ENCODE data around the gene GNG7. TPM values are rescaled to one million over a fixed set of nuclear protein-coding genes. Genes with fewer than 3 reads are reported as not detected.

Gene GNG7
- total and polyA plus RNA-seq, 10 of the 15 experiments (the other 5 are each of a cell fraction or from before 2014, with no cell fraction given), result 1.9 to 13.6 (median 6.5) TPM

- TF ChIP-seq MLLT1 (IDR thresholded peaks at IDR 0.05), result 0 out of 2 replicates have a peak, but pooled peaks have one; percentile 52
- TF ChIP-seq USF2 (IDR thresholded peaks at IDR 0.05; ENCODE audit: borderline replicate concordance, low read depth, low read length), result no peak
These were observed 239.7 kb downstream of the GNG7 start (continued) for GRCh38 chr19:2462635-2463421.

- no peaks in the 10 kb centered on the region for H4K20me1 ChIP-seq (ENCODE audit: control insufficient read depth, insufficient read depth)
- peak overlapping the region; percentile 93 for H3K4me2 ChIP-seq (ENCODE audit: control insufficient read depth, insufficient read depth)
- no peaks in the 10 kb centered on the region for H3K4me1 ChIP-seq (ENCODE audit: control insufficient read depth, insufficient read depth, low read length)
- peak overlapping the region; percentile 78 for H3K9ac ChIP-seq (ENCODE audit: control insufficient read depth, insufficient read depth, low read length)
- ATAC-seq, result peak; percentile 90
- ChIA-PET POLR2A (interaction anchor here (0.6 to 1.4 kb wide), 5 partner anchors 14 to 161 kb away, joined by 3 to 7 read pairs (median 3); partner anchors contain the start of genes GADD45B and TIMM13), SMC1A (ENCODE audit: uncharacterized antibody, unreplicated experiment) (interaction anchor here (1.0 to 1.5 kb wide), 3 partner anchors 8 to 159 kb away, joined by 3 to 4 read pairs (median 4); partner anchors contain the start of gene GADD45B), CTCF (interaction anchor here (1.1 to 1.2 kb wide), 2 partner anchors 14 to 146 kb away, joined by 3 to 4 read pairs; partner anchors contain the start of gene GADD45B), RAD21 (ENCODE audit: unreplicated experiment) (interaction anchor here (0.7 to 1.7 kb wide), 2 partner anchors 10 to 14 kb away, joined by 3 to 7 read pairs; partner anchors contain the start of gene GADD45B)
- DNase-seq (ENCODE audit: low read depth, low spot score), result no peak
- H3K36me3 ChIP-seq (ENCODE audit: control insufficient read depth in 2 of 2, insufficient read depth in 2 of 2, low read length in 1 of 2), result no peaks in the 10 kb centered on the region
- in situ Hi-C loops (cut with MboI), result no loop called here
- intact Hi-C loops (cut with micrococcal nuclease; ENCODE audit: unreplicated experiment), result loop anchor here (10.0 kb wide), 1 partner anchor 283 kb away; the partner anchor contains the start of gene SLC39A3
- H3K9me3 ChIP-seq (replicated peaks; ENCODE audit: control insufficient read depth, insufficient read depth, low read length), result no peaks in the 10 kb centered on the region
- peak overlapping the region; percentile 96 for H2AFZ ChIP-seq (ENCODE audit: control insufficient read depth, low read depth, low read length)
- 4% methylated on average over 61 of the region's 62 CpGs for WGBS (ENCODE audit: insufficient coverage, insufficient replicate concordance, low lambda C conversion rate, missing lambda C conversion rate)
- no TSS peak for BruUV-seq (replicated peaks)
- H3K79me2 ChIP-seq (ENCODE audit: control insufficient read depth, insufficient read depth, low read length), result peaks cover 5% of the 10 kb centered on the region
- H3K27ac ChIP-seq (ENCODE audit: control insufficient read depth, insufficient read depth), result peak overlapping the region; percentile 68
- FAIRE-seq, result no peak
- H3K4me3 ChIP-seq, result peak overlapping the region; percentile 88
- no peaks in the 10 kb centered on the region for H3K27me3 ChIP-seq (replicated peaks in 1 of 2; ENCODE audit: control insufficient read depth in 2 of 2, insufficient read depth in 2 of 2, low read length in 1 of 2)
- TF ChIP-seq CBX5 (IDR thresholded peaks at IDR 0.05; ENCODE audit: low read depth), result no peak
- TF ChIP-seq CHD1 (IDR thresholded peaks at IDR 0.05; ENCODE audit: low read depth, low read length), result no peak
- TF ChIP-seq ZBTB4 (CRISPR knock-in tag; IDR thresholded peaks at IDR 0.05), result no peak
- TF ChIP-seq MLLT1 (IDR thresholded peaks at IDR 0.05), result peak; percentile 32; the same call in 1 of the 2 replicates
- TF ChIP-seq EGR1 (IDR thresholded peaks at IDR 0.05; ENCODE audit: borderline replicate concordance in 1 of 2, low read depth in 2 of 2, low read length in 2 of 2), result peak in 1 of 2 experiments; percentile 81; a peak in 2 of 3 replicates
- TF ChIP-seq ZSCAN29 (IDR thresholded peaks at IDR 0.05), result no peak
- no peak for TF ChIP-seq NFXL1 (IDR thresholded peaks at IDR 0.05; ENCODE audit: borderline replicate concordance)
These were observed 240.5 kb downstream of the GNG7 start for GRCh38 chr19:2461751-2462634.

Measured in GM12878 (cell line).